Retinal pigment epithelial cell (primary cell): ENCODE measurements around the gene CLDN14.
A peak's percentile ranks its signal among the peaks of the same experiment; 100 is the strongest.

Experiments used
- DNase-seq: peaks from one replicate; pipeline ENCODE4 v3.0.0-alpha.2; 2010; ENCODE audit warnings: low read depth
- H3K4me3 ChIP-seq: 2 replicates; pipeline ENCODE4 v1.5.1; 2011; ENCODE audit warnings: mild to moderate bottlenecking, low read length, control low read depth, moderate library complexity
- TF ChIP-seq, protein P1 (sequence below): conservative IDR thresholded peaks from 2 replicates; pipeline ENCODE4 v1.5.1; 2011; ENCODE audit warnings: low read depth, low read length, control low read depth, inconsistent platforms

Gene CLDN14

DNA sequence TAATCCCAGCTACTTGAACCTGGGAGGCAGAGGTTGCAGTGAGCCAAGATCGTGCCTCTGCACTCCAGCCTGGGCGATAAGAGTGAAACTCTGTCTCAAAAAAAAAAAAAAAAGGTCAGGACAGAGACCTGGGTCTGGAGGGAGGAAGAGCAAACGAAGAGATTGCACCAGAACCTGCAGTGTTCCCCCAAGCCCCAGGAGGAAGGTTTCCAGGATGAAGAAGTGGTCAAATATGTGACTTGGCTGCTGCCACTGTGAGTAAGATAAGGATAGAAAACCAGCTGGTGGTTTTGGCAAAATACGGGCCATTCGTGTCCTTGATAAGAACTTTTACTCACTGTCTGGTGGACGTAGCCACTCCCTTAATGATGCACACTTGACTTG is 42.2 kb downstream of the CLDN14 start:
- TF ChIP-seq, protein P1, sequence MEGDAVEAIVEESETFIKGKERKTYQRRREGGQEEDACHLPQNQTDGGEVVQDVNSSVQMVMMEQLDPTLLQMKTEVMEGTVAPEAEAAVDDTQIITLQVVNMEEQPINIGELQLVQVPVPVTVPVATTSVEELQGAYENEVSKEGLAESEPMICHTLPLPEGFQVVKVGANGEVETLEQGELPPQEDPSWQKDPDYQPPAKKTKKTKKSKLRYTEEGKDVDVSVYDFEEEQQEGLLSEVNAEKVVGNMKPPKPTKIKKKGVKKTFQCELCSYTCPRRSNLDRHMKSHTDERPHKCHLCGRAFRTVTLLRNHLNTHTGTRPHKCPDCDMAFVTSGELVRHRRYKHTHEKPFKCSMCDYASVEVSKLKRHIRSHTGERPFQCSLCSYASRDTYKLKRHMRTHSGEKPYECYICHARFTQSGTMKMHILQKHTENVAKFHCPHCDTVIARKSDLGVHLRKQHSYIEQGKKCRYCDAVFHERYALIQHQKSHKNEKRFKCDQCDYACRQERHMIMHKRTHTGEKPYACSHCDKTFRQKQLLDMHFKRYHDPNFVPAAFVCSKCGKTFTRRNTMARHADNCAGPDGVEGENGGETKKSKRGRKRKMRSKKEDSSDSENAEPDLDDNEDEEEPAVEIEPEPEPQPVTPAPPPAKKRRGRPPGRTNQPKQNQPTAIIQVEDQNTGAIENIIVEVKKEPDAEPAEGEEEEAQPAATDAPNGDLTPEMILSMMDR, result no peak
- DNase-seq, result no peak
- H3K4me3 ChIP-seq, result no peak overlapping the region

DNA sequence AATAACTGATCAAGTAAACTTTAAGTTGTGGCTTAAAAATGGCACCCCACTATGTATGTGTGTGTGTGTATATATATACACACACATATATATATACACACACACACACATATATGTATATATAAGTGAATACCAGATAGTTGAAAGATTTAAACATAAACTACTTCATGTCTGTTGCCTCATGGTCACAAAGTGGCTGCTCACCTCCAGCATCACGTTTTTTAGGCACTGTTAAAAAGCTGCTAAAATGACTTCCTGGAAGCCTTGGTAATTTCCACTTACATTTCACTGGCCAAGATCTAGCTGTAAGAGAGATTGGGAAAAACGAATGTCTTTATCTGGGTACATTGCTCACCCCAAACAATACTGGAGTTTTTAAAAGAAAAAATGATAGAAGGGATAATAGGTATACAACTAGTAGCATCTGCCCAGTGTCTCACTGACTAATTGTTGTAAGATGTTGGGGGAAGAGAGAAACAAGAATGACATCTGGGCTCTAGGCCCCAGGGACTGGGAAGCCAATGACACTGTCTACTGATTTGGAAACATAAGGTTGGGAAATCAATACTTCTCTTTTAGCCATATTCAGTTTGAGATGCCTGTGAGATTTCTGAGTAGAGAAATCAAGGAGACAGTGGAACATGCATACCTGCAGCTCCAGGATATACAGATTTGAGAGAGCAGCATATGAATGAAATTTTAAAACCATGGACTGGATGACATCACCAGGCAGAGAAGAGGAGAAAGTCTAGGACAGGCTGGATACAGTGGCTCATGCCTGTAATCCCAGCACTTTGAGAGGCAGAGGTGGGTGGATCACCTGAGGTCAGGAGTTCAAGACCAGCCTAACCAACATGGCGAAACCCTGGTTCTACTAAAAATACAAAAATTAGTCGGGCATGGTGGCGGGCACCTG is 42.8 kb downstream of the CLDN14 start:
- no peak overlapping the region for H3K4me3 ChIP-seq
- TF ChIP-seq, protein P1, result no peak
- no peak for DNase-seq

DNA sequence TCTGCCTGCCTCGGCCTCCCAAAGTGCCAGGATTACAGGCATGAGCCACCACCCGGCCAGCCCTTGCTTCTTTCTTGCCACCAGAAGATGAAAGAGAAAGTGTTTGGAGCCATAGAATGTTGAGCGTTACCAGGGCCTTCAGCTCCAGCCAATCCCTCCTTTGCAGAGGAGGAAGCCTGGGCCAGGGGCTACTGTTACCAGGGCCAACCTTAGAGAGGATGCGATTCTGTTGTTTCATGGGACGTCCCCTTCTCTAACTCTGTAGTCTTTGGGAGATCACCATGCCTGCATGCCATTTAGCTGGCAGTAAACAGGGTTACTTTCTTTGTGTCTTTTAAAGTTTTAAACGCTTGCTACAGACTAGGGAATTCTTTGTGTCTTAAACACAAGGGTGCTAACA is 45.8 kb downstream of the CLDN14 start:
- no peak for DNase-seq
- TF ChIP-seq, protein P1, result no peak
- H3K4me3 ChIP-seq, result no peak overlapping the region

DNA sequence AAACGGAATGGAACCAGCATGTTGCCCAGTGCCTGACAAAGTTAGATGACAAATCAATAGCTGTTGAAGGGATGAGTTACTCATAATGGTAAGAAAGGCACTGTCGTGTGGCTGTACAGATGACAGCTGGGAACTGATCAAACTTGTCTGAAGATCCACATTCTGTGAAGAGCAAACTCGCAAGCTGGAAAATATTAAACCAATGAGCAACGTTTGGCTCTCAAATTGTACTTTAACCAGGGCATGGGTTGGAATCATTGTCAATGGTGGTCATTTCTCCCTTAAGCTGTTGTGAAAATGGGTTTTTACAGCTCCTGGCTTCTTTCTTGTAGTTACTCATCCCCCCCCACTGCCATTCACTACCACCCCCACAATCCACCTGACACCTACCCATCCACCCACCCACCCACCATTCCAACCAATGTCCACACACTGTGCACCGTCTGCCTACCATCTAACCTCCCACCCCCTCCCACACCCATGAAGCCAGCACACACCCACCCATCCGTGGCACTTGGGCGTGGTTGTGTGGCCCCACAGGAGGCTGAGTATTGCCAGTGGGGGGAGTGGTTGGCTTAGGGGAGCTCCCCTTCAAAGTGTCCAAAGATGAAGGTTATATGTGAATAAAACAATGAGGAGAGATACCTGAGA is 46.7 kb downstream of the CLDN14 start:
- H3K4me3 ChIP-seq, result no peak overlapping the region
- TF ChIP-seq, protein P1, result no peak
- no peak for DNase-seq

DNA sequence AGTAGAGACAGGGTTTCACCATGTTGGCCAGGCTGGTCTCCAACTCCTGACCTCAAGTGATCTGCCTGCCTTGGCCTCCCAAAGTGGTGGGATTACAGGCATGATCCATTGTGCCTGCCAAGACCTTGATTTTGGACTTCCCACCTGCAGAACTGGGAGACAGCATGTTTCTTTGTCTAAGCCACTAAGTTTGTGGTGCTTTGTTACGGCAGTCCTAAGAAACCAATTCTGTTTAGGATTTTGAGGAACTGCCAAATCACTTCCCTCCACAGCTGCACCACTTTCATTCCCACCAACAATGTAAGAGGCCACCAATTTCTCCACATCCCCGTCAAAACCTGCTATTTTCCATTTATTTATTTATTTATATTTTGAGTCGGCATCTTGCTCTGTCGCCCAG is 48.7 kb downstream of the CLDN14 start:
- DNase-seq, result no peak
- no peak overlapping the region for H3K4me3 ChIP-seq
- TF ChIP-seq, protein P1, result no peak

DNA sequence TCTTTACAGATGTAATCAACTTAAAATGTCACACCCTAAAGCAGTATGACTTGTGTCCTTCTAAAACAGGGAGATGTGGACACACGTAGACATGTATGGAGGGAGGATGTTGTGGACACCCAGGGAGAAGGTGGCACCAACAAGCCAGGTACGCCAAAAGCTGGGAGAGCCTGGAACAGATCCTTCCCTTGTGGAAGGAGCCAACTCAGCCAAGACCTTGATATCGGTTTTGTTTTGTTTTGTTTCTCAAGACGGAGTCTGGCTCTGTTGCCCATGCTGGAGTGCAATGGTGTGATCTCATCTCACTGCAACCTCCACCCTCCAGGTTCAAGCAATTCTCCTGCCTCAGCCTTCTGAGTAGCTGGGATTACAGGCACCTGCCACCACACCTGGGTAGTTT is 49.1 kb downstream of the CLDN14 start:
- H3K4me3 ChIP-seq, result peak overlapping the region; percentile 37
- no peak for DNase-seq

More for the DNA sequence above, 49.1 kb downstream of the CLDN14 start:
- TF ChIP-seq, protein P1, result no peak
